GM12872 (cell line): ENCODE data around the gene TGM1.

Experiments used
- TF ChIP-seq, protein P1 (sequence below): IDR thresholded peaks from 3 replicates; pipeline ENCODE4 v1.5.1; 2011; ENCODE audit warnings: low read depth, mild to moderate bottlenecking, low read length, moderate library complexity; ENCODE audit not compliant: insufficient read depth

Gene TGM1

DNA sequence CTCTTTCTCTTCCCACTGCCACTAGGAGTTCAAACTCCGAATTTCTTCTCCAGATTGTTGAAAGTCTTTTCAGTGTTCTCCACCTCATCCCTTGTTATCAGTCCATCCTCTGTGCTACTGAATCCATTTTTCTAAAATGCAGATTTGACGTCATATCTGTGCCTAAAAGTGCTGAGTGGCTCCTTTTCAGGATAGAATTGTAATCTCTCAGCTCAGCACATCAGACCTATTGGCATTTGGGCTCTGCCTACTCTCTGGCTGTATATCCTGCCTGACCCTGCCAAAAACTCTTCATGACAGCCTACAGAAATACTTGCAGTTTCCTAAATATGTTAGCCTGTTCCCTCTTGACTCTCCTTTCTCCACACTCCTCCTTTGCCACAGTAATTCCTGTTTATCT is 9.5 kb upstream of the TGM1 start:
- TF ChIP-seq, protein P1, sequence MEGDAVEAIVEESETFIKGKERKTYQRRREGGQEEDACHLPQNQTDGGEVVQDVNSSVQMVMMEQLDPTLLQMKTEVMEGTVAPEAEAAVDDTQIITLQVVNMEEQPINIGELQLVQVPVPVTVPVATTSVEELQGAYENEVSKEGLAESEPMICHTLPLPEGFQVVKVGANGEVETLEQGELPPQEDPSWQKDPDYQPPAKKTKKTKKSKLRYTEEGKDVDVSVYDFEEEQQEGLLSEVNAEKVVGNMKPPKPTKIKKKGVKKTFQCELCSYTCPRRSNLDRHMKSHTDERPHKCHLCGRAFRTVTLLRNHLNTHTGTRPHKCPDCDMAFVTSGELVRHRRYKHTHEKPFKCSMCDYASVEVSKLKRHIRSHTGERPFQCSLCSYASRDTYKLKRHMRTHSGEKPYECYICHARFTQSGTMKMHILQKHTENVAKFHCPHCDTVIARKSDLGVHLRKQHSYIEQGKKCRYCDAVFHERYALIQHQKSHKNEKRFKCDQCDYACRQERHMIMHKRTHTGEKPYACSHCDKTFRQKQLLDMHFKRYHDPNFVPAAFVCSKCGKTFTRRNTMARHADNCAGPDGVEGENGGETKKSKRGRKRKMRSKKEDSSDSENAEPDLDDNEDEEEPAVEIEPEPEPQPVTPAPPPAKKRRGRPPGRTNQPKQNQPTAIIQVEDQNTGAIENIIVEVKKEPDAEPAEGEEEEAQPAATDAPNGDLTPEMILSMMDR: no peak

DNA sequence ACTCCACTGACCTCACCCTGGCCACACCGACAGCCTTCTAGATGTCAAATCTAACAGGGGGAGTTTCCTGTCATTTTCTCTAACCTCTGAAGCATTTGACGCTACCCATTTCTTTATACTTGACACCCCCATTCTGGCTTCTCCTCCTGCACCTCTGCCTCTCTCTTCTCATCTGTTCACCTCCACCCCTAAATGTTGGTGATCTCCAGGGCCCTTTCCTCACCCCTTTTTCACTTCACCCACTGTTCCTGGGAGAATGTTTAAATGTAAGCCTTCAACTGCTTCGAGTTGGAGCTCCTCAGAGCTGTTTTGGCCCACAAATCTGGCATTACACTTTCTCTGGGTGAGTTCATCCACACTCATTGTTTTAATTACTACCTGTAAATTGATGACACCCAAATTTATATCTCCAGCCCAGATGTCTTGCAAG is 8.9 kb upstream of the TGM1 start:
- TF ChIP-seq, protein P1: no peak

DNA sequence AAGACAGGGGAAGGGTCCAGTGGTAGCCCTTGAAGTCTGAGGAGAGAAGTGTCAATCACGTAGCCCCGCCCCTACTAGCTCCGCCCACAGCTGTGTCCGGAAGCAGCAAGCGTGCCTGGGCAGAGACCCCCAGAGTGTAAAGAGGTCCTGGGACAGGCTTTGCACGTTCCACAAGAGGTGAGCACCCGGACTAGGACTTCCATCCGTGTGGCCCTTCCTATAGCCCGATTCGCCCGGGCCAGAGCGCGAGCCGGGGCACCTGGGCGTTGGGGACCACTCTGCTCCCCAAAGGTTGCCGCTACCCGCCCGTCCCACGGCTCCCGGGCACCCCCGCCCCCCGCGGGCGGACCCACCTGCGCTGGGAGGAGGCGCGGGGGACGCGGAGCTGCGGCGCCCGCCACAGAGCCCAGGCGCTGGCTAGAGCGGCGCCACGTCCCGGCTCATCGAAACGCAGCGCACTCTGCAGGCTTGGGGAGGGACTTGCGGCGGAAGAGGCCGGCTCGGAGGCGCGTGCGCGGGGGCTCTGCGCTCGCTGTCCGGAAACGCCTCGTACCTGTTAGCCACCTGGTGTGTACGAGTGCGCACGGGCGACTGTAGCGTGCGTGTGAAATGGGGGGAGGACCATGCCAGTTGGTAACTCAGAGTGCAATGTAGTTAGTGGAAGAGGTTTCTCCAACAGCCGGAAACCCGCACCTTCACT is 8.3 kb upstream of the TGM1 start, which contains the start of gene RABGGTA:
TSS of gene RABGGTA (minus strand) at position 464 of the 700 bp plus-strand sequence. CDS start 482 bp downstream, outside the sequence.
- TF ChIP-seq, protein P1: peak; percentile 86

DNA sequence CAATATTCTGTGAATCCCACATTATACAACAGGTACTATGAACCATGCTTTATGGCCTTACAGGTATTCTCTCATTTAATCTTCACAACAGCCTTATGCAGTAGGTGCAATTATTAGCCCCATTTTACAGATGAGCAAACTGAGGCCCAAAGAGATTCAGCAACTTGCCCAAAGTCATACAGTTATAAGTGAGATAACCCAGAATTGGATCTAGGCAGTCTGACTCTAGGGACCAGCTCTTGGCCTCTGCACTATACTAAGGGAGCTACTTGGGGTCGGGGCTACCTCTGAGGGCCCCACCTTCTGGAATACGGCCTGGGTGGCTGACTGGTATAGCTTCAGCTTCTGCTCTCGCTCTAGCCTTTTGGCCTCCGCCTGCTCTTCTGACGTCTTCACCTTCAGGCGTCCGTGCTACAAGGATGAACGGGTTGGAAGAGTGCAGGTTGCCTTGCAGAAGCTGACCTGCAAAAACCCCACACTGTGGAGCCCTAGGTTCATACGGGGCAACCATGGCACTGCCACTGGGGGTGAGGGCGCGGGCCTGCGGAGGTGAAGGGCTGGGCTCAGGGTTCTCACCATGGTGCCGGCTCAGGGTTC is 7.7 kb upstream of the TGM1 start:
- TF ChIP-seq, protein P1: no peak

DNA sequence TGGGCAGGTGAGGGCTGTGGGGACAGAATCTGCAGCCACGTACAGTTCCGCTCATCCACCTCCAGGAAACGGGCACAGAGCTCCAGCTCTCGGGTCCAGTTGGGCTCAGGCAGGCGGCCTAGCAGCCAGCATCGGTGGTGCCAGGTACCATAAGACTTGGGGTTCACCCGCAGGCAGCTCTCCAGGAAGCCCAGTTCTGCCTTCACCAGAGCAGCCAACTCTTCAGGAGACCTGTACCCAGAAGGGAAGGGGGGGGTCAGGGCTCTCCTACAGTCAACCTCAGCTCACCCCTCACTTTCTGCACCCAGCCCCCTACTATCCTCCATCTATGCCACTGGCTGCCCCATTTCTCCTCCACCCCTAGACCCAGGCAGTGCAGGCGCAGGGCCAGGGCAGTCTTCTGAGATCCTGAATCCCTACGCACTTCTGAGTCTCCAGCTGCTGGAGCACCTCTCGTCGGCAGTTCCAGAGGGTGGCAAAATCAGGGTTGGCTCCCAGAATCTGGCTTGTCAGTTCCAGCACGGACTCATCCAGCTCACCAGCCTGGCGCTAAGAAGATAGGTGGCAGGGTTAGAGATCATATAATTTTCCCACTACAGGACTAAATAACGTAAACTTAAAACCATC is 7.0 kb upstream of the TGM1 start:
- TF ChIP-seq, protein P1: no peak

DNA sequence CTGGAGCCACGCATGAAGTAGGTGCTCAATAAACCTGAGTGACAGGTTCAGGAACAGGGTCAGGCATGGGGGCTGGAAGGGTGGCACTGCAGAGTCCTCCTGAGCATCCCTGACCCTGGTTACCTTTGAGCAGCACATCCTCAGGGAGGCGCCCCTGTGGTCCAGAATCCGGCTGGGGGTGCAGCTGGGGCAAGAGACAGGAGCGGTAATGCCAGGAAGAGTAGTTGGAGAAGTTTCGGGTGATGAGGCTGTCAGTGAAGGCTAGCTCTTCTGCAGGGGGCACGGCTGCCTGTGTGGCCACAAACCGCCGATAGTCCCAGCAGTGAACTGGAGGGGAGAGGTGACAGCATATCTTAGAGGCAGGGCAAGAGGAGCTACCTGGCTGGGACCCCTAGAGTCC is 6.4 kb upstream of the TGM1 start:
- TF ChIP-seq, protein P1: no peak

DNA sequence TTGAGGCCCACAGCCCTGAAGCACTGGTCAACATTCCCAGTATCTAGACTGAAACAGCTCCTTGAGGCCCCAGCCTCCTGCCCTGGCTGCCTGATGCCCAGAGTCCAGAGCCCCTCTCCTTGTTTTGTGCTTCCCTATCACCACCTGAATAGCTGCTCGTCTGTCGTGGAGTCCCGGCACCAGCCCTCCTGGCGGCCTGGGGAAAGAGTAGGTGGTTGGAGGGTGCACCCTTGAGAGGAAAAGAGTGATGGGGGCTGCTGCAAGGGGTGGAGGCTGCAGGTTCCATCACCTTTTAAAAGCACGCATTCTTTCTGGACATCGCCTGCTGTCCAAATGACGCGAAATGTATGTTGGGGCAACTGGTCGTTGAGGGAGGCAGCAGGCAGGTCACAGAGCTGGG is 5.2 kb upstream of the TGM1 start:
- TF ChIP-seq, protein P1: no peak
